IMR-90 (cell line): ENCODE data around the gene ZNF609. TPM values are rescaled to one million over a fixed set of nuclear protein-coding genes. Genes with fewer than 3 reads are reported as not detected.

Experiments used
- ATAC-seq: fragments of 200-7000 bp; cut with Tn5 transposase; 2 replicates; pipeline ENCODE4 v1.9.1; 2020; ENCODE audit warnings: low read depth, mild to moderate bottlenecking, moderate library complexity
- BruUV-seq: library from RNA; stranded (reverse); fragments of 400-500 nt; replicated peaks from 2 replicates; lab custom pipeline; 2021; lab: Mats Ljungman, UMichigan
- CTCF ChIA-PET: fragments of 300-600 bp; formaldehyde crosslinking; extraction: SDS; loops from one replicate; lab custom pipeline; 2021; ENCODE audit warnings: antibody characterized with exemption; lab: Yijun Ruan, JAX
- POLR2A ChIA-PET: fragments of 300-600 bp; sonication (Branson Sonifier 250); formaldehyde crosslinking; loops from one replicate; lab custom pipeline; 2022; ENCODE audit warnings: antibody characterized with exemption; ENCODE audit not compliant: unreplicated experiment; lab: Charles Lee
- DNase-seq: peaks from one replicate; pipeline ENCODE4 v3.0.0; 2013
- H2AFZ ChIP-seq: replicated peaks from 2 replicates; pipeline ENCODE3; 2013; ENCODE audit warnings: low read length, mild to moderate bottlenecking; ENCODE audit not compliant: poor library complexity
- H2AK5ac ChIP-seq: 2 replicates; pipeline ENCODE4 v1.6.1; 2013; ENCODE audit warnings: low read depth, low read length, inconsistent platforms
- H2AK9ac ChIP-seq: replicated peaks from 2 replicates; pipeline ENCODE3; 2013; ENCODE audit warnings: mild to moderate bottlenecking, low read depth, low read length, moderate library complexity; ENCODE audit not compliant: poor library complexity
- H2BK120ac ChIP-seq: 2 replicates; pipeline ENCODE4 v1.6.1; 2013; ENCODE audit warnings: low read depth, low read length, inconsistent platforms
- H2BK15ac ChIP-seq: 3 replicates; pipeline ENCODE4 v1.6.1; 2013; ENCODE audit warnings: low read depth, low read length, inconsistent platforms
- H2BK20ac ChIP-seq: 2 replicates; pipeline ENCODE4 v1.6.1; 2013; ENCODE audit warnings: low read depth, mild to moderate bottlenecking, inconsistent platforms, low read length, moderate library complexity
- H2BK5ac ChIP-seq: 2 replicates; pipeline ENCODE4 v1.6.1; 2013; ENCODE audit warnings: mild to moderate bottlenecking, low read depth, low read length, inconsistent platforms; ENCODE audit not compliant: poor library complexity, severe bottlenecking
- H3K14ac ChIP-seq: replicated peaks from 2 replicates; pipeline ENCODE4 v1.6.1; 2013; ENCODE audit warnings: low read depth, low read length, inconsistent platforms
- H3K18ac ChIP-seq: 2 replicates; pipeline ENCODE4 v1.6.1; 2013; ENCODE audit warnings: low read depth, low read length, control low read depth
- H3K23ac ChIP-seq: 2 replicates; pipeline ENCODE4 v1.6.1; 2013; ENCODE audit warnings: low read depth, low read length, inconsistent platforms
- H3K27ac ChIP-seq: 2 replicates; pipeline ENCODE4 v1.5.1; 2013; ENCODE audit warnings: mild to moderate bottlenecking, control low read depth, low read length; ENCODE audit not compliant: insufficient read depth
- H3K27me3 ChIP-seq: 2 replicates; pipeline ENCODE4 v1.6.1; 2013; ENCODE audit warnings: low read length; ENCODE audit not compliant: control insufficient read depth, insufficient read depth
- H3K36me3 ChIP-seq: 2 replicates; pipeline ENCODE4 v1.6.1; 2013; ENCODE audit warnings: low read length, mixed read lengths; ENCODE audit not compliant: control insufficient read depth, insufficient read depth
- H3K4ac ChIP-seq: 2 replicates; pipeline ENCODE4 v1.6.1; 2013; ENCODE audit warnings: low read depth, low read length, inconsistent platforms
- H3K4me1 ChIP-seq: 2 replicates; pipeline ENCODE4 v1.6.1; 2013; ENCODE audit warnings: low read length, mixed read lengths; ENCODE audit not compliant: control insufficient read depth, insufficient read depth
- H3K4me2 ChIP-seq: 2 replicates; pipeline ENCODE4 v1.6.1; 2013; ENCODE audit warnings: low read depth, mild to moderate bottlenecking, control low read depth, low read length, moderate library complexity
- H3K4me3 ChIP-seq: 2 replicates; pipeline ENCODE4 v1.5.1; 2013; ENCODE audit warnings: low read depth, mild to moderate bottlenecking, control low read depth, low read length, moderate library complexity; ENCODE audit not compliant: insufficient read depth
- H3K56ac ChIP-seq: 2 replicates; pipeline ENCODE4 v1.6.1; 2013; ENCODE audit warnings: low read length, inconsistent platforms; ENCODE audit not compliant: insufficient read depth; ENCODE audit errors: extremely low read depth
- H3K79me1 ChIP-seq, 2 experiments: 2 replicates each; pipeline ENCODE4 v1.6.1; 2013; ENCODE audit warnings: low read length in 2 of 2, inconsistent platforms in 1 of 2, low read depth in 1 of 2
- H3K9ac ChIP-seq: 2 replicates; pipeline ENCODE4 v1.6.1; 2013; ENCODE audit warnings: low read depth, low read length, control low read depth
- H3K9me1 ChIP-seq: 2 replicates; pipeline ENCODE4 v1.6.1; 2013; ENCODE audit warnings: low read length, inconsistent platforms; ENCODE audit not compliant: insufficient read depth
- H3K9me3 ChIP-seq: 2 replicates; pipeline ENCODE4 v1.6.1; 2013; ENCODE audit warnings: low read length; ENCODE audit not compliant: control insufficient read depth, insufficient read depth
- H4K20me1 ChIP-seq: 2 replicates; pipeline ENCODE4 v1.6.1; 2013; ENCODE audit warnings: low read length, inconsistent platforms; ENCODE audit not compliant: insufficient read depth
- H4K5ac ChIP-seq: 2 replicates; pipeline ENCODE4 v1.6.1; 2013; ENCODE audit warnings: mild to moderate bottlenecking, low read depth, low read length, control low read depth
- H4K8ac ChIP-seq, 2 experiments: 2 replicates each; pipeline ENCODE4 v1.6.1; 2013; ENCODE audit warnings: low read depth in 2 of 2, low read length in 2 of 2, control low read depth in 1 of 2, inconsistent platforms in 1 of 2
- H4K91ac ChIP-seq: 2 replicates; pipeline ENCODE4 v1.6.1; 2013; ENCODE audit warnings: low read depth, low read length, inconsistent platforms; ENCODE audit not compliant: insufficient read depth
- BHLHE40 ChIP-seq: fragments of 150-350 bp; IDR thresholded peaks from 2 replicates; pipeline ENCODE4 v1.6.1; 2016; ENCODE audit warnings: mild to moderate bottlenecking, low read depth, low read length
- CEBPB ChIP-seq: IDR thresholded peaks from 2 replicates; pipeline ENCODE4 v1.6.1; 2012; ENCODE audit warnings: low read depth, low read length, improper control_type of control experiment
- CHD1 ChIP-seq: IDR thresholded peaks from 2 replicates; pipeline ENCODE4 v1.6.1; 2012; ENCODE audit warnings: low read depth, low read length, improper control_type of control experiment
- MAFK ChIP-seq: IDR thresholded peaks from 2 replicates; pipeline ENCODE4 v1.6.1; 2012; ENCODE audit warnings: low read depth, low read length, improper control_type of control experiment
- MAZ ChIP-seq: IDR thresholded peaks from 2 replicates; pipeline ENCODE4 v1.6.1; 2012; ENCODE audit warnings: low read depth, mild to moderate bottlenecking, low read length, improper control_type of control experiment, moderate library complexity, borderline replicate concordance
- MXI1 ChIP-seq: IDR thresholded peaks from 2 replicates; pipeline ENCODE4 v1.6.1; 2012; ENCODE audit warnings: low read depth, mild to moderate bottlenecking, low read length, moderate library complexity, borderline replicate concordance
- NFE2L2 ChIP-seq: fragments of 150-350 bp; IDR thresholded peaks from 2 replicates; pipeline ENCODE4 v1.6.1; 2016; ENCODE audit warnings: low read depth, mild to moderate bottlenecking, low read length
- POLR2A ChIP-seq: IDR thresholded peaks from 2 replicates; pipeline ENCODE4 v1.6.1; 2012; ENCODE audit warnings: mild to moderate bottlenecking, low read depth, low read length
- RAD21 ChIP-seq: IDR thresholded peaks from 2 replicates; pipeline ENCODE4 v1.6.1; 2012; ENCODE audit warnings: low read length, improper control_type of control experiment
- RCOR1 ChIP-seq: IDR thresholded peaks from 2 replicates; pipeline ENCODE4 v1.6.1; 2012; ENCODE audit warnings: mild to moderate bottlenecking, low read length, improper control_type of control experiment; ENCODE audit not compliant: insufficient replicate concordance
- RFX5 ChIP-seq: IDR thresholded peaks from 2 replicates; pipeline ENCODE4 v1.8.0; 2012; ENCODE audit warnings: low read depth, mild to moderate bottlenecking, low read length, moderate library complexity
- SMC3 ChIP-seq: fragments of 150-350 bp; IDR thresholded peaks from 2 replicates; pipeline ENCODE4 v1.6.1; 2016; ENCODE audit warnings: low read depth, mild to moderate bottlenecking, antibody characterized with exemption, low read length, moderate library complexity
- WGBS, 2 experiments: methylation state at CpG; one replicate each; pipeline versions ENCODE4 v1.1.5 to v1.1.7; 2013; ENCODE audit warnings: missing lambda C conversion rate in 2 of 2; ENCODE audit not compliant: insufficient read length in 1 of 2; ENCODE audit errors: extremely low coverage in 2 of 2; 5-methylcytosine and 5-hydroxymethylcytosine counted together
- dilution Hi-C: fragments of 300-500 bp; cut with HindIII; formaldehyde crosslinking; loops from one replicate; pipeline ENCODE4 v1.14.3; 2018; ENCODE audit warnings: low sequenced_read_pairs; ENCODE audit not compliant: unreplicated experiment
- in situ Hi-C: fragments of 300-500 bp; cut with MboI; formaldehyde crosslinking; loops from 3 replicates; pipeline ENCODE4 v1.14.3; 2019; ENCODE audit warnings: low sequenced_read_pairs, inconsistent platforms, mixed read lengths
- intact Hi-C: fragments of 100-400 bp; cut with micrococcal nuclease; formaldehyde crosslinking; loops from 2 replicates; pipeline ENCODE4 v1.10.0; 2022
- polyA plus RNA-seq, 3 experiments: library from polyadenylated mRNA; depleted of rRNA; stranded (reverse); fragments of >200 nt; gene quantifications; 2 replicates each; pipeline ENCODE4 v1.2.3, GENCODE V29; 2012; ENCODE audit warnings: low replicate concordance in 1 of 3
- total RNA-seq: library from RNA; depleted of rRNA; stranded (reverse); fragments of >200 nt; gene quantifications from 2 replicates; pipeline ENCODE4 v1.2.3, GENCODE V29; 2012
- TF ChIP-seq, protein P1 (sequence below): conservative IDR thresholded peaks from 2 replicates; pipeline ENCODE4 v1.5.1; 2012; ENCODE audit warnings: mild to moderate bottlenecking, low read depth, low read length, improper control_type of control experiment
- TF ChIP-seq, protein P2 (sequence below): fragments of 150-350 bp; IDR thresholded peaks from 2 replicates; pipeline ENCODE4 v1.6.1; 2016; ENCODE audit warnings: low read depth, mild to moderate bottlenecking, low read length, moderate library complexity, borderline replicate concordance

Gene ZNF609
- total and polyA plus RNA-seq, 2 of the 4 experiments (the other 2 are of a cell fraction), result 10.4 to 12.5 TPM

DNA sequence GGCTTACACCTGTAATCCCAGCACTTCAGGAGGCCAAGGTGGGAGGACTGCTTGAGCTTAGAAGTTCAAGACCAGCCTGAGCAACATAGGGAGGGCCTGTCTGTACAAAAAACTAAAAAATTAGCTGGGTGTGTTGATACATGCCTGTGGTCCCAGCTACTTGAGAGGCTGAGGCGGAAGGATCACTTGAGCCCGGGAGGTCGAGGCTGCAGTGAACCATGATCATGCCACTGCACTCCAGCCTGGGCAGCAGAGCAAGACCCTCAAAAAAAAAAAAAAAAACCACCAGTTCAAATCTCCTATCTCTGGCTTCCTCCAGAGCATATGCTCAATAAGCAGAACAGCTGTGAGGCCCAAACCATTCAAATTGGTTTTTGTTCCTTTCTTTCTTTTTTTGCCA, 53.4 kb downstream of the ZNF609 start:
- no peak overlapping the region for H3K14ac ChIP-seq
- ATAC-seq (no peak), DNase-seq (no peak)
- POLR2A ChIA-PET, result no interaction called here
- H2AK5ac ChIP-seq, result no peak overlapping the region
- H2BK20ac ChIP-seq, result no peak overlapping the region
- peaks cover 4% of the 10 kb centered on the region for H3K4me1 ChIP-seq
- no peak overlapping the region for H4K8ac ChIP-seq
- in situ Hi-C loops (no loop called here), intact Hi-C loops (no loop called here), dilution Hi-C loops (no loop called here)
- H2AK9ac ChIP-seq, result no peak overlapping the region
- H3K9me3 ChIP-seq, result no peaks in the 10 kb centered on the region
- no peak overlapping the region for H3K9ac ChIP-seq
- no peak overlapping the region for H3K27ac ChIP-seq
- no peak overlapping the region for H2AFZ ChIP-seq
- no peak overlapping the region for H2BK5ac ChIP-seq
- no peaks in the 10 kb centered on the region for H3K27me3 ChIP-seq
- peaks cover 8% of the 10 kb centered on the region for H3K36me3 ChIP-seq
- TF ChIP-seq SMC3, result no peak
- no peak for TF ChIP-seq RAD21
- TF ChIP-seq NFE2L2, result no peak
- no peak for TF ChIP-seq POLR2A
- no peak for TF ChIP-seq RCOR1
- TF ChIP-seq, protein P1, sequence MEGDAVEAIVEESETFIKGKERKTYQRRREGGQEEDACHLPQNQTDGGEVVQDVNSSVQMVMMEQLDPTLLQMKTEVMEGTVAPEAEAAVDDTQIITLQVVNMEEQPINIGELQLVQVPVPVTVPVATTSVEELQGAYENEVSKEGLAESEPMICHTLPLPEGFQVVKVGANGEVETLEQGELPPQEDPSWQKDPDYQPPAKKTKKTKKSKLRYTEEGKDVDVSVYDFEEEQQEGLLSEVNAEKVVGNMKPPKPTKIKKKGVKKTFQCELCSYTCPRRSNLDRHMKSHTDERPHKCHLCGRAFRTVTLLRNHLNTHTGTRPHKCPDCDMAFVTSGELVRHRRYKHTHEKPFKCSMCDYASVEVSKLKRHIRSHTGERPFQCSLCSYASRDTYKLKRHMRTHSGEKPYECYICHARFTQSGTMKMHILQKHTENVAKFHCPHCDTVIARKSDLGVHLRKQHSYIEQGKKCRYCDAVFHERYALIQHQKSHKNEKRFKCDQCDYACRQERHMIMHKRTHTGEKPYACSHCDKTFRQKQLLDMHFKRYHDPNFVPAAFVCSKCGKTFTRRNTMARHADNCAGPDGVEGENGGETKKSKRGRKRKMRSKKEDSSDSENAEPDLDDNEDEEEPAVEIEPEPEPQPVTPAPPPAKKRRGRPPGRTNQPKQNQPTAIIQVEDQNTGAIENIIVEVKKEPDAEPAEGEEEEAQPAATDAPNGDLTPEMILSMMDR, result no peak
- TF ChIP-seq CHD1, result no peak
- no peak for TF ChIP-seq BHLHE40
- TF ChIP-seq MAFK, result no peak
- TF ChIP-seq MAZ, result no peak
- TF ChIP-seq RFX5, result no peak
- no peak for TF ChIP-seq MXI1
- TF ChIP-seq CEBPB, result no peak
- TF ChIP-seq, protein P2, sequence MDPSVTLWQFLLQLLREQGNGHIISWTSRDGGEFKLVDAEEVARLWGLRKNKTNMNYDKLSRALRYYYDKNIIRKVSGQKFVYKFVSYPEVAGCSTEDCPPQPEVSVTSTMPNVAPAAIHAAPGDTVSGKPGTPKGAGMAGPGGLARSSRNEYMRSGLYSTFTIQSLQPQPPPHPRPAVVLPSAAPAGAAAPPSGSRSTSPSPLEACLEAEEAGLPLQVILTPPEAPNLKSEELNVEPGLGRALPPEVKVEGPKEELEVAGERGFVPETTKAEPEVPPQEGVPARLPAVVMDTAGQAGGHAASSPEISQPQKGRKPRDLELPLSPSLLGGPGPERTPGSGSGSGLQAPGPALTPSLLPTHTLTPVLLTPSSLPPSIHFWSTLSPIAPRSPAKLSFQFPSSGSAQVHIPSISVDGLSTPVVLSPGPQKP, result no peak
- H3K18ac ChIP-seq, result no peak overlapping the region
- H3K56ac ChIP-seq, result no peak overlapping the region
- H2BK120ac ChIP-seq, result no peak overlapping the region
- H3K23ac ChIP-seq, result no peak overlapping the region
- CTCF ChIA-PET, result no interaction called here
- peaks cover 33 to 81% of the 10 kb centered on the region in 2 experiments for H3K79me1 ChIP-seq
- H3K4me3 ChIP-seq, result no peak overlapping the region
- H3K4me2 ChIP-seq, result no peak overlapping the region
- no peak overlapping the region for H2BK15ac ChIP-seq
- H3K4ac ChIP-seq, result no peak overlapping the region
- no peak overlapping the region for H4K5ac ChIP-seq
- peaks cover 3% of the 10 kb centered on the region for H3K9me1 ChIP-seq
- peaks cover 21% of the 10 kb centered on the region for H4K20me1 ChIP-seq
- no TSS peak for BruUV-seq
- no peak overlapping the region for H4K91ac ChIP-seq
- no CpG with 5 or more reads among the region's 3 CpGs for WGBS, 2 experiments
